ENCODE measurements around the gene ZEB1.
"Not testable (repeated sequence)": the region's sequence is repeated elsewhere in the genome, so short reads cannot be mapped to it uniquely, and the experiment has no call there.

GRCh38 chr10:31361475-31361874 is 42.5 kb downstream of the ZEB1 start:
- not testable (repeated sequence) for TF ChIP-seq CTCF (conservative IDR thresholded peaks at IDR 0.05 in 1 of 2, IDR thresholded peaks at IDR 0.05 in 1 of 2; ENCODE audit: low read depth in 1 of 2, low read length in 2 of 2); EZH2 (IDR thresholded peaks at IDR 0.05; ENCODE audit: low read length, missing control alignments)

Measured in fibroblast of lung (primary cell).